Measurements from ENCODE around the gene KLK1.

DNA sequence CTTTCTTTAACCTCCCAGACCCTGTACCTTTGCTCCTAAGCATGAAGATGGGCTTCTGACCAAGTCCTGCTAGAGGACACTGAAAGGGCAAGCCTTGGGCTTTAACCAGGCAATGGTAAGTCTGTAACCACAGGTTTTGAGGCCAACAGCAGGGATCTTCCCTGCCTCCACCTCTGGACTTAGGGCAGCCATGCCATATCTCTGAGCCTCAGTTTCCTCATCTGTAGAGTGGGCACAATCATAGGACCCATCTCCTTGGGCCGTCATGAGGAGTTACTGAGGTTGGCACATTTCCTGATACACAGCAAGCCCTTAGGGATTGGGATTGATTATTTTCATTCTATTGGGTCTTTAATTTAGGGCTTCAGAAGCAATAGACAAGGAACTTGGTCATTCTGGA, 14.7 kb downstream of the KLK1 start:
- TF ChIP-seq, protein P1, sequence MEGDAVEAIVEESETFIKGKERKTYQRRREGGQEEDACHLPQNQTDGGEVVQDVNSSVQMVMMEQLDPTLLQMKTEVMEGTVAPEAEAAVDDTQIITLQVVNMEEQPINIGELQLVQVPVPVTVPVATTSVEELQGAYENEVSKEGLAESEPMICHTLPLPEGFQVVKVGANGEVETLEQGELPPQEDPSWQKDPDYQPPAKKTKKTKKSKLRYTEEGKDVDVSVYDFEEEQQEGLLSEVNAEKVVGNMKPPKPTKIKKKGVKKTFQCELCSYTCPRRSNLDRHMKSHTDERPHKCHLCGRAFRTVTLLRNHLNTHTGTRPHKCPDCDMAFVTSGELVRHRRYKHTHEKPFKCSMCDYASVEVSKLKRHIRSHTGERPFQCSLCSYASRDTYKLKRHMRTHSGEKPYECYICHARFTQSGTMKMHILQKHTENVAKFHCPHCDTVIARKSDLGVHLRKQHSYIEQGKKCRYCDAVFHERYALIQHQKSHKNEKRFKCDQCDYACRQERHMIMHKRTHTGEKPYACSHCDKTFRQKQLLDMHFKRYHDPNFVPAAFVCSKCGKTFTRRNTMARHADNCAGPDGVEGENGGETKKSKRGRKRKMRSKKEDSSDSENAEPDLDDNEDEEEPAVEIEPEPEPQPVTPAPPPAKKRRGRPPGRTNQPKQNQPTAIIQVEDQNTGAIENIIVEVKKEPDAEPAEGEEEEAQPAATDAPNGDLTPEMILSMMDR (IDR thresholded peaks at IDR 0.05): no peak
- TF ChIP-seq POLR2A (IDR thresholded peaks at IDR 0.05) (no peak), EP300 (IDR thresholded peaks at IDR 0.05) (no peak)

Data from tibial nerve (tissue), 4 donors.